PFSK-1 (cell line): ENCODE data around the gene LOXL1. TPM values are rescaled to one million over a fixed set of nuclear protein-coding genes. Genes with fewer than 3 reads are reported as not detected.

Experiments used
- FOXP2 ChIP-seq: optimal IDR thresholded peaks from 2 replicates; pipeline ENCODE3; 2011; ENCODE audit warnings: borderline replicate concordance, control low read depth, inconsistent platforms; ENCODE audit not compliant: insufficient read depth; ENCODE audit errors: extremely low read length, extremely low read depth
- POLR2AphosphoS5 ChIP-seq: IDR thresholded peaks from 2 replicates; pipeline ENCODE4 v1.6.1; 2012; ENCODE audit warnings: low read depth, mild to moderate bottlenecking, control low read depth, low read length, moderate library complexity
- SIN3A ChIP-seq: IDR thresholded peaks from 2 replicates; pipeline ENCODE4 v1.6.1; 2012; ENCODE audit warnings: mild to moderate bottlenecking, low read length, moderate library complexity, borderline replicate concordance; ENCODE audit not compliant: insufficient read depth
- TAF1 ChIP-seq: IDR thresholded peaks from 2 replicates; pipeline ENCODE4 v1.6.1; 2012; ENCODE audit warnings: low read length, control low read depth, borderline replicate concordance; ENCODE audit not compliant: insufficient read depth
- polyA plus RNA-seq: library from polyadenylated mRNA; unstranded; fragments of >200 nt; gene quantifications from one replicate; pipeline ENCODE4 v1.2.1, GENCODE V29; 2012; ENCODE audit warnings: low read depth, missing spikeins; ENCODE audit not compliant: insufficient read length
- TF ChIP-seq, protein P1 (sequence below), 2 experiments: IDR thresholded peaks; 2 replicates each; pipeline versions ENCODE4 v1.6.1 to v1.8.0; 2011 to 2012; ENCODE audit warnings: low read depth in 2 of 2, low read length in 2 of 2, control low read depth in 1 of 2, inconsistent platforms in 1 of 2, mild to moderate bottlenecking in 1 of 2, moderate library complexity in 1 of 2; ENCODE audit not compliant: insufficient read depth in 1 of 2

Gene LOXL1, protein sequence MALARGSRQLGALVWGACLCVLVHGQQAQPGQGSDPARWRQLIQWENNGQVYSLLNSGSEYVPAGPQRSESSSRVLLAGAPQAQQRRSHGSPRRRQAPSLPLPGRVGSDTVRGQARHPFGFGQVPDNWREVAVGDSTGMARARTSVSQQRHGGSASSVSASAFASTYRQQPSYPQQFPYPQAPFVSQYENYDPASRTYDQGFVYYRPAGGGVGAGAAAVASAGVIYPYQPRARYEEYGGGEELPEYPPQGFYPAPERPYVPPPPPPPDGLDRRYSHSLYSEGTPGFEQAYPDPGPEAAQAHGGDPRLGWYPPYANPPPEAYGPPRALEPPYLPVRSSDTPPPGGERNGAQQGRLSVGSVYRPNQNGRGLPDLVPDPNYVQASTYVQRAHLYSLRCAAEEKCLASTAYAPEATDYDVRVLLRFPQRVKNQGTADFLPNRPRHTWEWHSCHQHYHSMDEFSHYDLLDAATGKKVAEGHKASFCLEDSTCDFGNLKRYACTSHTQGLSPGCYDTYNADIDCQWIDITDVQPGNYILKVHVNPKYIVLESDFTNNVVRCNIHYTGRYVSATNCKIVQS
- polyA plus RNA-seq, result 186 TPM

DNA sequence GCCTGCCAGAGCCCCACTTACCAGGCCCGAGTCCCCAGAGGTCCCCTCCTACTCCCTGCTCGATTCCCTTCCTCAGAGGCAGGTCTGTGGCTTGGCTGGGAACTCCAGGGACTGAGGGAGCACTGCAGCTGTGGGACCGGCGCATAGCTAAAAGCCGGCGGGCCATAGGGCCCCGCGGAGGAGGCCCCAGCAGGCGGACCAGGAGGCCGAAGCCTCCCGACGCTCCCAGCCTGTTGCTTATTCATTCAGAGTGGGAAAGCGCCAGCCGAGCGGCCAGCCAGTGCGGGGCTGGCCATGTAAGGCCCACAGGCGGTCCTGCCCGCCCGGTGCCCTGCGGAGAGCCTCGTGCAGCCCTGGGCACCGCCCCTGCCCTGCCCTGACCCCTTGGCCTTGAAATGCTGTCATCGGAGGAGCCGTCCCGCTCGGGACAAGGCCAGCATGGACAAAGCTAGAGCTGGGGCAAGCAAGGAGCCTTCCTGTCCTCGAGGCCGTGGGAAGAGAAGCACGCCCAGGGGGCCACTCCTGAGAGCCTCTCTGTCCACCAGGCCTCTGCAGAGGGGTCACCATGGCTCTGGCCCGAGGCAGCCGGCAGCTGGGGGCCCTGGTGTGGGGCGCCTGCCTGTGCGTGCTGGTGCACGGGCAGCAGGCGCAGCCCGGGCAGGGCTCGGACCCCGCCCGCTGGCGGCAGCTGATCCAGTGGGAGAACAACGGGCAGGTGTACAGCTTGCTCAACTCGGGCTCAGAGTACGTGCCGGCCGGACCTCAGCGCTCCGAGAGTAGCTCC lies at the start of gene LOXL1:
Gene LOXL1, plus strand, starts transcription at position 244 of the 784 bp plus-strand sequence. Its CDS starts 322 bp downstream, at position 566.
- TF ChIP-seq SIN3A (no peak), POLR2AphosphoS5 (no peak), FOXP2 (no peak), TAF1 (no peak)
- TF ChIP-seq, protein P1, sequence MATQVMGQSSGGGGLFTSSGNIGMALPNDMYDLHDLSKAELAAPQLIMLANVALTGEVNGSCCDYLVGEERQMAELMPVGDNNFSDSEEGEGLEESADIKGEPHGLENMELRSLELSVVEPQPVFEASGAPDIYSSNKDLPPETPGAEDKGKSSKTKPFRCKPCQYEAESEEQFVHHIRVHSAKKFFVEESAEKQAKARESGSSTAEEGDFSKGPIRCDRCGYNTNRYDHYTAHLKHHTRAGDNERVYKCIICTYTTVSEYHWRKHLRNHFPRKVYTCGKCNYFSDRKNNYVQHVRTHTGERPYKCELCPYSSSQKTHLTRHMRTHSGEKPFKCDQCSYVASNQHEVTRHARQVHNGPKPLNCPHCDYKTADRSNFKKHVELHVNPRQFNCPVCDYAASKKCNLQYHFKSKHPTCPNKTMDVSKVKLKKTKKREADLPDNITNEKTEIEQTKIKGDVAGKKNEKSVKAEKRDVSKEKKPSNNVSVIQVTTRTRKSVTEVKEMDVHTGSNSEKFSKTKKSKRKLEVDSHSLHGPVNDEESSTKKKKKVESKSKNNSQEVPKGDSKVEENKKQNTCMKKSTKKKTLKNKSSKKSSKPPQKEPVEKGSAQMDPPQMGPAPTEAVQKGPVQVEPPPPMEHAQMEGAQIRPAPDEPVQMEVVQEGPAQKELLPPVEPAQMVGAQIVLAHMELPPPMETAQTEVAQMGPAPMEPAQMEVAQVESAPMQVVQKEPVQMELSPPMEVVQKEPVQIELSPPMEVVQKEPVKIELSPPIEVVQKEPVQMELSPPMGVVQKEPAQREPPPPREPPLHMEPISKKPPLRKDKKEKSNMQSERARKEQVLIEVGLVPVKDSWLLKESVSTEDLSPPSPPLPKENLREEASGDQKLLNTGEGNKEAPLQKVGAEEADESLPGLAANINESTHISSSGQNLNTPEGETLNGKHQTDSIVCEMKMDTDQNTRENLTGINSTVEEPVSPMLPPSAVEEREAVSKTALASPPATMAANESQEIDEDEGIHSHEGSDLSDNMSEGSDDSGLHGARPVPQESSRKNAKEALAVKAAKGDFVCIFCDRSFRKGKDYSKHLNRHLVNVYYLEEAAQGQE (IDR thresholded peaks at IDR 0.05; ENCODE audit: insufficient read depth in 1 of 2, low read depth in 2 of 2, low read length in 2 of 2), result no peak

- TF ChIP-seq SIN3A (no peak), TAF1 (no peak), POLR2AphosphoS5 (no peak), FOXP2 (no peak)
- TF ChIP-seq, protein P1 (IDR thresholded peaks at IDR 0.05; ENCODE audit: insufficient read depth in 1 of 2, low read depth in 2 of 2, low read length in 2 of 2), result no peak
Measured at GRCh38 chr15:73879426-73879825, 46.8 kb upstream of the LOXL1 start.

DNA sequence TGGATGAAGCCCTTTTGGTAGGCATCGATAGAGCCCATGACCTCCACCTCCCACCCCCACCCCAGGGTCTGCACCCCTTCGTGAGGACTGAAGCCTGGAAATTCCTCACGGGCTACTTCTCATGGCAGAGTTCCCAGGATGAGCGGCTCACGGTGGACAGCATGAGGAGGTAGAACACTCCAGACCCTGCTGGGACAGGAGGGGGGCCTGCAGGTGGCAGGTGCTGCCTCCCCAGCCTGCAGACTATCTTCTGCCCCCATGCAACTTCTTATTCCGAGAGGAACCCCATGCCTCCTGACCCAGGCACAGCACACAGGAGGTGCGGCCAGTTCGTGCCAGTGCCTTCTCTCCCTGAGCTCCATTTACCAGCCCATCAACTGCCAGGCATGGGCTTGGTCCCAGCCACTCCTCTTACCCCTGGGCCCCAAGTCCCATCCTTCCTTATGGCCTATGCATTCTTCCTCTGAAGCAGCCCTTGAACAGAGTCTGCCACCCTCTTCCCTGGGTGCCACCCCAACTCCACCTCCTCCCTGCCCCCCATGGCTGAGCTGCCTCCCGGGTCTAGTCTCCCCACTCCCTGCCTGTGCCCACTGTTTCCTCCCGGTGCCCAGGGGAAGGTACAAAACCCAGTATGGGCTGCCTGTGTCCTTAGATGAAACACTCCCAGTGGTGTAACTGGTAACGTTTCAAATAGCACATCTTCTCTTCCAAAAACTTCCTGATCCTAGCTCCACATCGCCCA lies 44.5 kb upstream of the LOXL1 start:
- no peak for TF ChIP-seq TAF1
- TF ChIP-seq POLR2AphosphoS5, result no peak
- no peak for TF ChIP-seq SIN3A
- no peak for TF ChIP-seq FOXP2
- TF ChIP-seq, protein P1 (IDR thresholded peaks at IDR 0.05; ENCODE audit: insufficient read depth in 1 of 2, low read depth in 2 of 2, low read length in 2 of 2), result no peak

DNA sequence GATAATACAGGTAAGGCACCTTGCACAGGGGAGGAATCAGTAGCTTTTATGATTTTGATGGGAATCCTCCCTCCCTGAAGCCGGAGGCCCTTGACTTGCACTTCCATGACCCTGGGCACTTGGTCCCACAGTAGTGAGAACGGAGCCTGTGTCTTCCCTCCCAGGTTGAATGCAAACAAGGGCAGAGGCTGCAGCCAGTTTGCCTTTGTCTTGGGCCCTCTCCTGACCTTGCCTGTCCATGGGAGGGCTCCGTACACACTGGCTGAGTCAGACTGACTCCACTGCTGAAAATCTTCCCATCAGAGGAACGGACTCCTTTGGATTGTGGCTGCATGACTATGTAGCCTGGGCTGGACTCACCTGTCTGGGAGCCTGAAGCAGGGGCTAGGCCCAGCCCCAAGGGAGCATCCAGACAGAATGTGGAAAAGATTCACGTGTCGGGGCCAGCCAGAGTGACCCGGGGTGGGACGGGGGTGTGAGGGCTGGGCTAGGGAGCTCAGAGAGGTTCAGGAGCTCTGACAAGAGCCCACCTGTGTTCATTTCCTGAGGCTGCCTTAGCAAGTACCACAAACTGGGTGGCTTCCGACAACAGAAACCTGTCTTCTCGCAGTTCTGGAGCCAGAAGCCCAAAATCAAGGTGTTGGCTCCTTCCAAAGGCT lies 43.4 kb upstream of the LOXL1 start:
- TF ChIP-seq, protein P1 (IDR thresholded peaks at IDR 0.05; ENCODE audit: insufficient read depth in 1 of 2, low read depth in 2 of 2, low read length in 2 of 2), result no peak
- TF ChIP-seq SIN3A, result no peak
- no peak for TF ChIP-seq TAF1
- no peak for TF ChIP-seq FOXP2
- no peak for TF ChIP-seq POLR2AphosphoS5
